ENCODE measurements around the gene BTBD10.
"Not testable (repeated sequence)": the region's sequence is repeated elsewhere in the genome, so short reads cannot be mapped to it uniquely, and the experiment has no call there.

The BTBD10 gene

GRCh38 chr11:13440100-13440855, 22.7 kb downstream of the BTBD10 start:
- DNase-seq, result no peak

GRCh38 chr11:13438291-13438690, 24.7 kb downstream of the BTBD10 start:
- DNase-seq, result no peak

DNA sequence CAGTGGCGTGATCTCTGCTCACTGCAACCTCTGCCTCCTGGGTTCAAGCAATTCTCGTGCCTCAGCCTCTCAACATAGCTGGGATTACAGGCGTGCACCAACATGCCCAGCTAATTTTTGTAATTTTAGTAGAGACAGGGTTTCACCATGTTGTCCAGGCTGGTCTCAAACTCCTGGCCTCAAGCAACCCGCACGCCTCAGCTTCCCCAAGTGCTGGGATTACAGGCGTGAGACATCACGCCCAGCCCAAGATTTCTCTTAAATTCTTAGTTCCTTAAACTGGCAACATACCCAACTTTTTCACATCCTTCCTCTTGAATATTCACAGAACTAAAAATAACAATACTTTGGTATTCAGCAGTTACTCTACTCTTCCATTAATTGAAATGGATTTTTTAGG, 26.2 kb downstream of the BTBD10 start:
- not testable (repeated sequence) for DNase-seq

DNA sequence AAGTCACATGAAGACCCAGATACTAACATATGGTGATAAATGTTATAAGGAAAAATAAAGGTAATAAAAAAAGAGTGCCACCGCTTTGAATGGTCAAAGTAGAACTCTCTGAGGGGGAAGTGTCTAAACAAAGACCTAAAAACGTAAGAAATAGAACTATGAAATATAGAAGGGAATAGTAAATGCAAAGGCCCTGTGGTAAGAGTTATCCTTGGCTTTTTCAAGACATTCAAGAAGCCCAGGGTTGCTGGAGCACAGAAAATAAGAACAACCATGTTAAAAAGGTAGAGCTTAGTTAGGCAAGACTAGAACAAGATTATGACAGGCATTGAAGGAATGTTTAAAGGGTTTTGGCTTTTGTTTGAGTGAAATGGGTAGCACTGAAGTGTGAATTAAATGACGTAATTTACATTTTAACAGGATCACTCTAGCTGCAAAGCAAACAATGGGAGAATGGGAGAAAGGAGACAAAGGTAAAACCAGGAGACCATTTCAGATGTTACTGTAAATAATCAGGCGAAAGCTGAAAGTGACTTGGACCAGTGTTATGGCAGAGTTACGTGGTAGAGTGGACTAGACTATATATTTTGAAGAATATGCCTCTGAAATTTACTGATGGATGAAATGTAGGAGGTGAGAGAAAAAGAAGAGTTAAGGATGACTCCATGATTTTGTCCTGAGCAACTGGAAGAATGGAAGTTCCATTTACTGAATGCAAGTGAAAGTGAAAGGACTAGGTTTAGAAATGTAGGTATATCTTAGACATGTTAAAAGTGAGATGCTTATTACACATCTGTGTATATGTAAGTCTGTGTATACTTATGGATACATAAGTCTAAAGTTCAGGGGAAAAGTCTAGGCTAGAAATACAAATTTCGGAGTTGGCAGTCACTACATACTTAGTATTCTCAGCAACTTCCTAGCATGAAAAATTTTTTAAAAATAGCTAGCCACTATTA, 28.5 kb downstream of the BTBD10 start:
- no peak for DNase-seq

GRCh38 chr11:13433437-13433836, 29.6 kb downstream of the BTBD10 start:
- no peak for DNase-seq

DNA sequence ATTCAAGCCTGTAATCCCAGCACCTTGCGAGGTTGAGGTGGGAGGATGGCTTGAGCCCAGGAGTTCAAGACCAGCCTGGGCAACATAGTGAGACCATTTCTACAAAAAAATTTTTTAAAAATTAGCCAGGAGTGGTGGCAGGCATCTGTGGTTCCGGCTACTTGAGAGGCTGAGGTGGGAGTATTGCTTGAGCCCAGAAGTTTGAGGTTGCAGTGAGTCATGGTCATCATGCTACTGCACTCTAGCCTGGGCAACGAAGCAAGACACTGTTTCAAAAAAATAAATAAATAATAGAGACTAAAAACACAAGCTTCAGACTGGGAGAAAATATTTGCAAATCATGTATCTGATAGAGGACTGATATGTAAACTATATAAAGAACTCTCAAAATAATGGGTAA, 33.2 kb downstream of the BTBD10 start:
- DNase-seq, result no peak

DNA sequence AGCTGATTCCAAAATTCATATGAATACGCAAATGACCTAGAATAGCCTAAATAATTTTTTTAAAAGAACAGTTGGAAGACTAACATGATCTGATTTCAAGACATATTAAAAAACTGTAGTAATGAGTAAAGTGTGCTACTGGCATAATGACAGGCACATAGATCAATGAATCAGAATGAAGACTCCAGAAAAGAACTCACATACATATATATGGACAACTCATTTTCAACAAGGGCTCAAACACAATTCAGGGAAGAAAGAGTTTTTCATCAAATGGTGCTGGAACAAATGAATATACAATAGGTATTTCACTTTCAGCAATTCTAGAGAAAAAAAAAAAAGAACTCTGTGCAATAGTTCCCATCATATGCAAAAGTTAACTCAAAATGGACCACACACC, 33.7 kb downstream of the BTBD10 start:
- DNase-seq, result no peak

DNA sequence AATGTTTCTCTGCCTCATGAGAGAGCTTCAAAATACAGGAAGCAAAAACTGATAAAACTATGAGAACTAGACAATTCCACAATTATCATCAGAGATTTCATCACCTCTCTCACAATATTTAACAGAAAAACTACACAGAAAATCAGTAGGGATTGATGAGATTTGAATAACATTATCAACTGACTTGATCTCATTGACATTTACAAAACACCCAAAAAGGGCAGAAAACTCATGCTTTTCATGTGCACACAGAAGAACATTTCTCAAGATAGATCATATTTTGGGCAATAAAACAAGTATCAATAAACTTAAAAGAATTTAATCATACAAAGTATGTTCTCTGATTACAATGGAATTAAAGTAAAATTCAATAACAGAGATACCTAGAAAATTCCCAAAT, 35.6 kb downstream of the BTBD10 start:
- DNase-seq, result no peak

DNA sequence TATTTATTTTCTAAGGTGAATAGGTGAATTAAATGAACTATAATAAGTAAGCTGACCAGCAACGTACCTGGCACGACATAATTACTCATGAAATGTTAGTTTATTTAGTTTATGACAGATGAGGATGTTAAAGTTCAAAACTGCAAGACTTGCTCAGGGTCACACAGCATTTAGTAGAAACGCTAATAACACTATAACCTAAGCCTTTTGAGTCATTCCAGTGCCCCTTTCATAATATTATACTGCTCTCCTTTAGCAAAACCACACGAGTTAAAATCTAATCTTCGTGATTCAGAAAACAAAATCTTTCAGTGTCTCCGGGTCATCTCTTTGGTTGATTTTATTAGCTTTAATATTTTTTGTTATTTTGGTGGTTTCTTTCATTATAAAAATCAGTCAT, 39.6 kb downstream of the BTBD10 start:
- no peak for DNase-seq

- DNase-seq, result no peak
These were observed 41.5 kb downstream of the BTBD10 start for GRCh38 chr11:13421561-13421960.

GRCh38 chr11:13415201-13415600, 47.8 kb downstream of the BTBD10 start:
- DNase-seq, result no peak

GRCh38 chr11:13405220-13405619, 57.8 kb downstream of the BTBD10 start:
- DNase-seq, result no peak

GRCh38 chr11:13398335-13398734, 64.7 kb downstream of the BTBD10 start:
- not testable (repeated sequence) for DNase-seq

GRCh38 chr11:13391217-13391616, 71.8 kb downstream of the BTBD10 start:
- DNase-seq, result no peak

DNA sequence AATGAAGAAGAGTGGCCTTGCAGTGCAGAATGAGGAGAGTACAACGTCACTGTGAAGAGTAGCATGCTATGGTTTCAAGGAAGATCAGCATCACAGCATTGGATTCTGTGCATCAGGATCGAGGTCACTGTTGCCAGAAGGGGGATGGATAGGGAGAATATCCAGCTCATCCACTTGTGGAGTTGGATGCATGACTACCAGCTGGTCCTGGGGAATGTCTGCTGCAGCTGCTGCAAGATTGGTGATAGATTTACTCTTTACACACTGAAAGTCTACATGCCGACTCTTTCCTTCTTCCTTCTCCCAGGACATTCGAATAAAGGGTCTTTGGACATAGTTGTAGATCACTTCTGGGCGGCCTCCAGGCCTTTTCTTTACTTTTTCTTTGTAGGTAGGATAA, 74.3 kb downstream of the BTBD10 start:
- no peak for DNase-seq

DNA sequence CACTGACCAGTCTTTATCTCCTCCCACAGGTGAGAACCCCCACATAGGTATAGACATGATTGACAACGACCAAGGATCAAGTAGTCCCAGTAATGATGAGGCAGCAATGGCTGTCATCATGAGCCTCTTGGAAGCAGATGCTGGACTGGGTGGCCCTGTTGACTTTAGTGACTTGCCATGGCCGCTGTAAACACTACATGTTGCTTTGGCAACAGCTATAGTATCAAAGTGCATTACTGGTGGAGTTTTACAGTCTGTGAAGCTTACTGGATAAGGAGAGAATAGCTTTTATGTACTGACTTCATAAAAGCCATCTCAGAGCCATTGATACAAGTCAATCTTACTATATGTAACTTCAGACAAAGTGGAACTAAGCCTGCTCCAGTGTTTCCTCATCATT, 76.5 kb downstream of the BTBD10 start:
- no peak for DNase-seq

DNA sequence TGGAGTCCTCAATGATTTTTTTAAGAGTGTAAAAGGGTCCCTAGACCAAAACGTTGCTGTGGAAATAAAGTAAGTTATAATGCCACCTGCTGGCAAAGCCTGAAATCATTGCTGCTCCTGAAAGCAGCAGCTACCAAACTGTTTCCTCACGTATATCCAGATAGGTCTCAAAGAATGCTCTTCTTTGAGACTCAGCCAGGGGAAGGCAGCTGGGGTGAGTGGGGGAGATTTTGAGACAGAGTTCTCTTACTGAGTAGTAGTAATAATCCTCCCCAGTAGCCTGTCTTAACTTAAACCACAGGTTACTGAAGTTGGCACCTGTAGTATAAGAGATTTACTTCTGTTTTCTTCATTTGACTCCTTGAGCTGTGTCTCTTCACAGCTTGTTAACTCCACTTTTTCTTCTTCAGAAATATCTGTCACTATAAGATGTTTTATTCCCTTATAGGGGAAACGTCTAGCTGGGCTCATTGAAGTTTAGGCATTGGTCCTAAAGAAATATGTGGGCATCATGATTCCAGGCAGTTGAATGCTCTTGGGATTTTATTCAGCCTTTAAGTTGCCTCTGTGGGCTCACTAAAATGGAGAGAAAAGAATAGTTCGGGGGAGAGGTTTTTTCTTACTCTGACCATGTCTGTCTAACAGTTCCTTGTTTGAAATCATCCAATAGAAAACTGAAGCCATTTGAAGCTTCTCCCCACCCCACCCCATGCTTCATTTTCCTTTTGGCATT, 77.9 kb downstream of the BTBD10 start:
- peak; percentile 29 for DNase-seq

DNA sequence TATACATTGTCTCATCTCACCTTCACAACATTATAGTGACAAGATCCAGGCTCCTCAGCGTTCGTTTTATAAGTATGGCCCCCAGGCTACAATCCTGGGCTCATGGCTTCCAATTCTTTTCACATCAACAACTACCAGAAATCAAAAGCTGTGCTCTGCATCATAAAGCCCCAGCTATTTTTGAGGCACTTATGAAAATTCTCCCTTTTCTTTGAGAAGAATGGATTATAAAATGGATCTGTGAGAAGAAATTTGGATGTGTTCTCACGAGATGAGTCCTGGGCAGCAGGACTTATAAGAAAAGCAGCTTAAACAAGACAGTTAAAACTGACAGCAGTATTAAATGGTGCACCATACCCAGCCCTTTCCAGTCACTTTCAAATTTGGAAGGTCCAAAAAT, 80.3 kb downstream of the BTBD10 start:
- no peak for DNase-seq

DNA sequence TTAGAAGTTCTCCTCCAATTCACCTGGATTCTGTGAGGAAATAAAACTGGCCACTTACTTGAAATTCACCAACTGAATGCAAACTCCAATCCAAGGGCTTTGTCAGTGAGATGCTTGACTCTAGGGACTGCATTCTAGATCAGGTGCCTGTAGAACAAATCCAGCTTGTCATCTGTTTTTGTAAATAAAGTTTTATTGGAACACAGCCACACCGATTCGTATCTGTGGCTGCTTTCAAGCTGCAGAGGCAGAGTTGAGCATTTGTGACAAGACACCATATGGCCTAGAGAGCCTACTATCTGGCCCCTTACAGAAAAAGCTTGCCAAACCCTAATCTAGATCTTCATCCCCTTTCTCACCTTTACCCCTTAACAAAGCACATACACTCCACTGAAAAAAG, 82.3 kb downstream of the BTBD10 start:
- no peak for DNase-seq

DNA sequence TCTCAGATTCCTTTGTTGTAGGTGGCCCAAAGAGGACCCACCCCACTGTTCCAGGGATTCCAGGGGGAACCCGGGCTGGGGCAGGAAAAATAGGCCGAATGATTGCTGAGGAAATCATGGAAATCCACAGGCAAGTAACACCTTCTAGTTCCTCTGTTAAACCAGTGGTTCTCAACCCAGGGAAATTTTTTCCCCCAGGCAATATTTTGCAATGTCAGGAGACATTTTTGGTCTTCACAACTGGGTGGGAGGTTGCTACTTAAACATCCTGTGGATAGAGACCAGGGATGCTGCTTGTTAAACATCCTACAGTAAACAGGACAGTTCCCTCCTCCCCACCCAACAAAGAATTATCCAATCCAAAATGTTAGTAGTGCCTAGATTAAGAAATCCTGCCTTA, 84.7 kb downstream of the BTBD10 start:
- no peak for DNase-seq

DNA sequence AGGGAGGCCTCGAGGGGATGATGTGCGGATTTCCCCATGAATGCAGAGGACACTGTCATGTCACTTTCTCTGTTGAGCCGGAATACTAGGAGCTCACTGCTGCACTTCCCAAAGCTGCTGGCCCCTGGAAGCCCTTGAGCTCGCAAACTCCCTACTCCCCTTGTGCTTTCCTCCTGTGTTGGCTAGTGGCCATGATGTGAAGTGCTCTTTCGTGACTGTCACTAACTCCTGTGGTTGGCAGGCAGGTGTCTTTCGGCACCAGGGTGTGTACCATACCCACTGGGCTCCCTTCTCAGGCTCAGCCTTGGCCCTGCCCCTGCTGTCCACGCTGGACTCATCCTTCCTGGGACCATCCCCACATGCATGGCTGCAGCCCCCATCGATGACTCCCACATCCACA, 86.2 kb downstream of the BTBD10 start:
- DNase-seq, result no peak

DNA sequence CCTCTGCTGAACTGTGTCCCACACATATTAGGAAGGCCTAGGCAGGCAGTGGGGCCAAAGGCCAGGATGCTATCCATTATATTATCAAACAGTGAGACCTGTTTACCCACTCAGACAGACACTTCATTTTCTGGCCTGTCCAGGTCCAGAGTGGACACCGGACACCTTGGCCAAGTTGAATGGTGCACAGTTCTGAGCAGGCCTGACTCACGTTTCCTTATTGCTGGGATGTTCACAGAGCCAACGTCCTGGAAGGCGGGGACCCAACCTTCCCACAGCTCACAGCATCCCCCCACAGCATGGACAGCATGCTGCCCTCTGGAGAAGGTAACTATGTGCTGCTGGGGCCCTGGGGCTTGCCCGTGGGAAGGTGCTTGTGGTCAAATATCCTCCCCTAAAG, 86.6 kb downstream of the BTBD10 start:
- no peak for DNase-seq

- no peak for DNase-seq
These were observed 87.2 kb downstream of the BTBD10 start for GRCh38 chr11:13375798-13376197.
